ENCODE data around the gene BTG1. TPM values are rescaled to one million over a fixed set of nuclear protein-coding genes. Genes with fewer than 3 reads are reported as not detected.

The BTG1 gene
- total RNA-seq, 1 experiment from 2014 or later, result 32.7 TPM

DNA sequence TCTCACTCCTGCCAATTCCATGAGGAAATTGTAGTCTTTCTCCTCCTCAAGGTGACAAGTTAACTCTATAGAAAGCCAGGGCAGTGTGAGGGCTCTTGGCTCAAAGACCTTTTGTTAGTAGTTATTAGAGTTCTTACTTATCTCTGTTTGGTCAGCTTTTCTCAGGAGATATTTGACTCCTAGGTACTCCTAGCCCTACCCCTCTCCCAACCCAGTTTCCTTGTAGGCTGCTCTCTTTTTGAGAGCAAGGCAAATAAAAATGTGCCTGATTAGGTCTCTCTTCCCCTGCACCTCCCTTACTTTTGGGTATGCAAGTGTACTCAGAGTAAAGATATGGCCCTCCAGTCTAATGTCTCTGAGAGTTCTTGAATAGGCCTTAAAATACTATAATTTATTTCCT is 23.8 kb downstream of the BTG1 start:
- H3K27ac ChIP-seq (ENCODE audit: insufficient read length, low read depth, low read length), result no peak overlapping the region
- H4K20me1 ChIP-seq (ENCODE audit: control insufficient read depth, insufficient read depth, insufficient read length), result no peaks in the 10 kb centered on the region
- H3K4me2 ChIP-seq (ENCODE audit: insufficient read depth, insufficient read length, low read length), result no peak overlapping the region
- H3K79me2 ChIP-seq (ENCODE audit: insufficient read depth, low read length), result no peaks in the 10 kb centered on the region; the same call in 1 of the 2 replicates
- H2BK20ac ChIP-seq (ENCODE audit: low read depth, low read length, poor library complexity, severe bottlenecking), result no peak overlapping the region
- no peaks in the 10 kb centered on the region for H3K27me3 ChIP-seq (ENCODE audit: insufficient read depth, low read length)
- Mint-ChIP-seq H3K4me1 (peaks cover 21 to 34% of the 10 kb centered on the region in 2 experiments), H3K36me3 (ENCODE audit: insufficient read depth in 1 of 3, low read depth in 3 of 3) (peaks cover 12 to 37% (median 28%) of the 10 kb centered on the region in 3 experiments), H3K9me3 (peaks cover 2 to 4% of the 10 kb centered on the region in 2 experiments; a peak in 3 of 5 replicates), H3K27me3 (ENCODE audit: low read depth) (no peaks in the 10 kb centered on the region), H3K4me3 (no peak overlapping the region; a peak in 1 of 5 replicates), H3K27ac (peak overlapping the region in 2 of 3 experiments; percentile 18 to 66; a peak in 2 of 7 replicates)
- no peak overlapping the region for H2BK12ac ChIP-seq (ENCODE audit: insufficient read length, low read depth, low read length)
- no peak overlapping the region for H3K56ac ChIP-seq (ENCODE audit: insufficient read length, low read depth, low read length)
- no peak overlapping the region for H3K14ac ChIP-seq (ENCODE audit: insufficient read depth, low read length)
- H3K23ac ChIP-seq (ENCODE audit: insufficient read length, low read depth, low read length), result no peak overlapping the region
- no peaks in the 10 kb centered on the region for H3K9me3 ChIP-seq (ENCODE audit: control insufficient read depth, low read depth, low read length)
- no peak overlapping the region for H2BK120ac ChIP-seq (ENCODE audit: low read depth, low read length, poor library complexity, severe bottlenecking)
- no peak overlapping the region for H2AFZ ChIP-seq (ENCODE audit: low read length)
- no peak overlapping the region for H4K91ac ChIP-seq (ENCODE audit: insufficient read length, low read depth, low read length)
- H3K4me1 ChIP-seq (ENCODE audit: insufficient read depth, low read length), result peaks cover 5% of the 10 kb centered on the region; the same call in 1 of the 2 replicates
- no peaks in the 10 kb centered on the region for H3K23me2 ChIP-seq (ENCODE audit: insufficient read length, low read depth, low read length, poor library complexity, severe bottlenecking)
- TF ChIP-seq, protein P1, sequence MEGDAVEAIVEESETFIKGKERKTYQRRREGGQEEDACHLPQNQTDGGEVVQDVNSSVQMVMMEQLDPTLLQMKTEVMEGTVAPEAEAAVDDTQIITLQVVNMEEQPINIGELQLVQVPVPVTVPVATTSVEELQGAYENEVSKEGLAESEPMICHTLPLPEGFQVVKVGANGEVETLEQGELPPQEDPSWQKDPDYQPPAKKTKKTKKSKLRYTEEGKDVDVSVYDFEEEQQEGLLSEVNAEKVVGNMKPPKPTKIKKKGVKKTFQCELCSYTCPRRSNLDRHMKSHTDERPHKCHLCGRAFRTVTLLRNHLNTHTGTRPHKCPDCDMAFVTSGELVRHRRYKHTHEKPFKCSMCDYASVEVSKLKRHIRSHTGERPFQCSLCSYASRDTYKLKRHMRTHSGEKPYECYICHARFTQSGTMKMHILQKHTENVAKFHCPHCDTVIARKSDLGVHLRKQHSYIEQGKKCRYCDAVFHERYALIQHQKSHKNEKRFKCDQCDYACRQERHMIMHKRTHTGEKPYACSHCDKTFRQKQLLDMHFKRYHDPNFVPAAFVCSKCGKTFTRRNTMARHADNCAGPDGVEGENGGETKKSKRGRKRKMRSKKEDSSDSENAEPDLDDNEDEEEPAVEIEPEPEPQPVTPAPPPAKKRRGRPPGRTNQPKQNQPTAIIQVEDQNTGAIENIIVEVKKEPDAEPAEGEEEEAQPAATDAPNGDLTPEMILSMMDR (conservative IDR thresholded peaks at IDR 0.05), result no peak
- H2BK15ac ChIP-seq (ENCODE audit: low read depth, low read length), result no peak overlapping the region
- no peak overlapping the region for H2BK5ac ChIP-seq (ENCODE audit: insufficient read length, low read length)
- no peak overlapping the region for H3K9ac ChIP-seq (ENCODE audit: extremely low read depth, insufficient read length, low read length)
- H3K18ac ChIP-seq (ENCODE audit: insufficient read length, low read depth, low read length), result no peak overlapping the region
- no peak overlapping the region for H2AK5ac ChIP-seq (ENCODE audit: insufficient read length, low read length)
- no peak overlapping the region for H3K4ac ChIP-seq (ENCODE audit: low read depth, low read length)
- no peak overlapping the region for H4K5ac ChIP-seq (ENCODE audit: insufficient read length, low read depth, low read length)
- H3K79me1 ChIP-seq (ENCODE audit: insufficient read depth, low read depth, low read length, poor library complexity, severe bottlenecking), result no peaks in the 10 kb centered on the region
- no peak for DNase-seq
- H4K8ac ChIP-seq (replicated peaks; ENCODE audit: insufficient read length, low read depth, low read length), result no peak overlapping the region
- no peak overlapping the region for H3T11ph ChIP-seq (ENCODE audit: low read length)
